Right lobe of liver (tissue), 6 donors: ENCODE measurements around the gene APOC3. TPM values are rescaled to one million over a fixed set of nuclear protein-coding genes. Genes with fewer than 3 reads are reported as not detected.

Experiments
- ATAC-seq, 4 donors: fragments of 200-7000 bp; cut with Tn5 transposase; one replicate each; pipeline ENCODE4 v1.9.1; 2020; ENCODE audit warnings: mild to moderate bottlenecking in 4 of 4, moderate library complexity in 4 of 4
- DNase-seq, 3 donors: peaks; one replicate each; pipeline ENCODE4 v3.0.0-alpha.2; 2020
- H3K27ac ChIP-seq, 3 donors: fragments of 200-600 bp; one replicate each; pipeline ENCODE4 v1.8.0; 2022
- H3K27me3 ChIP-seq, 2 donors: fragments of 200-600 bp; one replicate each; pipeline ENCODE4 v1.8.0; 2022
- H3K36me3 ChIP-seq, 4 donors: fragments of 200-600 bp; sonication (generic) in 1 of 4; one replicate each; pipeline versions ENCODE4 v1.5.1 to v1.8.0; 2017 to 2022; ENCODE audit warnings: control low read depth in 1 of 4
- H3K4me1 ChIP-seq, 4 donors: fragments of 200-600 bp; sonication (generic) in 1 of 4; one replicate each; pipeline versions ENCODE4 v1.5.1 to v1.8.0; 2017 to 2022; ENCODE audit warnings: control low read depth in 1 of 4
- H3K4me3 ChIP-seq, 3 donors: fragments of 200-600 bp; one replicate each; pipeline ENCODE4 v1.8.0; 2022
- H3K9me3 ChIP-seq, 4 donors: fragments of 200-600 bp; sonication (generic) in 1 of 4; one replicate each; pipeline versions ENCODE4 v1.5.1 to v1.8.0; 2017 to 2022; ENCODE audit warnings: control low read depth in 1 of 4
- POLR2A ChIP-seq: fragments of 450-650 bp; IDR thresholded peaks from one replicate; pipeline ENCODE4 v1.6.1; 2017; ENCODE audit warnings: antibody characterized with exemption, mild to moderate bottlenecking
- WGBS: methylation state at CpG from one replicate; pipeline ENCODE4 v1.1.6; 2018; ENCODE audit warnings: low coverage, low lambda C conversion rate; ENCODE audit not compliant: insufficient coverage; ENCODE audit errors: missing lambda C conversion rate; 5-methylcytosine and 5-hydroxymethylcytosine counted together
- intact Hi-C, 2 donors: fragments of 100-400 bp; cut with DNase I; formaldehyde crosslinking; loops; one replicate each; pipeline versions ENCODE4 v1.11.2 to v1.14.1; 2022
- total RNA-seq, 6 experiments: library from RNA; depleted of rRNA in 2 of 6; stranded (reverse); fragments of >200 nt in 2 of 6; fragmentation: NEBNext Ultra II Directional in 3 of 6; extraction: Animal tissue kit (Norgen Biotek cat#: 25700) in 3 of 6; gene quantifications; one replicate each; pipeline versions ENCODE4 v1.1.0 to v1.2.4, GENCODE V29; 2016 to 2023
- TF ChIP-seq, protein P1 (sequence below), 4 donors: fragments of 200-600 bp in 3 of 4; fragments of 450-650 bp in 1 of 4; IDR thresholded peaks; one replicate each; pipeline versions ENCODE4 v1.5.1 to v1.8.0; 2016 to 2022; ENCODE audit warnings: antibody characterized with exemption in 4 of 4, mild to moderate bottlenecking in 2 of 4
- donor health status: DM: no; HTN: yes; CAD: no.
- donor health status: DM: no; HTN: no; CAD: no.
- donor health status: DM: no; HTN: no; CAD: no.
- donor health status: DM: no; HTN: yes; CAD: no.
- donor health status: DM: no; HTN: yes; CAD: no.

APOC3 gene
- total RNA-seq, 6 experiments from 2014 or later, result 4,225 to 15,106 (median 9,815) TPM

DNA sequence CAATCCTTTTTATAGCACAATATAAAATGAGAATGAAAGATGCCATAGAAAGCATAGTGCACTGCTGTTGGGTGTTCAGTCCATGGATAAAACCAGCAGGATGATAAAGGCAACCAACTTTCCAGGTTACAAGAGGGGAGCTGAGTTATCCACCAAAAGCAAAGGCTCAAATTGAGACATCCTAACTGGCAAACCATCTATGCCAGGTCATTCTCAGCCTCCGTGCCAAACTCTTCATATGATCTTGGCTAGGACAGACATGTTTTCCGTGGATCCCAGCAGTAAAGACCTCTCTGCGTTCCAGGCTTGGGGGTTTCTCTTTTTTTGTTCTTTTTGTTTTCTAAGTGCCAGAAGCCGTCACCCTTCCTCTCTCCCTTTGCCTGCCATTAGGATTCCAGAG is 15.0 kb downstream of the APOC3 start:
- ATAC-seq (no peak), DNase-seq (no peak)
- no peak for TF ChIP-seq POLR2A
- TF ChIP-seq, protein P1, sequence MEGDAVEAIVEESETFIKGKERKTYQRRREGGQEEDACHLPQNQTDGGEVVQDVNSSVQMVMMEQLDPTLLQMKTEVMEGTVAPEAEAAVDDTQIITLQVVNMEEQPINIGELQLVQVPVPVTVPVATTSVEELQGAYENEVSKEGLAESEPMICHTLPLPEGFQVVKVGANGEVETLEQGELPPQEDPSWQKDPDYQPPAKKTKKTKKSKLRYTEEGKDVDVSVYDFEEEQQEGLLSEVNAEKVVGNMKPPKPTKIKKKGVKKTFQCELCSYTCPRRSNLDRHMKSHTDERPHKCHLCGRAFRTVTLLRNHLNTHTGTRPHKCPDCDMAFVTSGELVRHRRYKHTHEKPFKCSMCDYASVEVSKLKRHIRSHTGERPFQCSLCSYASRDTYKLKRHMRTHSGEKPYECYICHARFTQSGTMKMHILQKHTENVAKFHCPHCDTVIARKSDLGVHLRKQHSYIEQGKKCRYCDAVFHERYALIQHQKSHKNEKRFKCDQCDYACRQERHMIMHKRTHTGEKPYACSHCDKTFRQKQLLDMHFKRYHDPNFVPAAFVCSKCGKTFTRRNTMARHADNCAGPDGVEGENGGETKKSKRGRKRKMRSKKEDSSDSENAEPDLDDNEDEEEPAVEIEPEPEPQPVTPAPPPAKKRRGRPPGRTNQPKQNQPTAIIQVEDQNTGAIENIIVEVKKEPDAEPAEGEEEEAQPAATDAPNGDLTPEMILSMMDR (IDR thresholded peaks at IDR 0.05), result no peak
- H3K27me3 ChIP-seq, result no peaks in the 10 kb centered on the region
- H3K36me3 ChIP-seq, result peaks cover 0 to 49% (median 15%) of the 10 kb centered on the region in 4 donors
- WGBS, result 75% methylated on average over 4 of the region's 4 CpGs
- no peak overlapping the region for H3K27ac ChIP-seq
- H3K9me3 ChIP-seq, result no peaks in the 10 kb centered on the region
- H3K4me3 ChIP-seq, result no peak overlapping the region
- intact Hi-C loops, result no loop called here
- H3K4me1 ChIP-seq, result peaks cover 0 to 16% (median 8%) of the 10 kb centered on the region in 4 donors

GRCh38 chr11:116847612-116848011 is 17.9 kb downstream of the APOC3 start:
- H3K4me1 ChIP-seq, result peaks cover 0 to 7% (median 3%) of the 10 kb centered on the region in 4 donors
- 100% methylated on average over 1 of the region's 4 CpGs for WGBS
- H3K9me3 ChIP-seq, result no peaks in the 10 kb centered on the region
- ATAC-seq (no peak), DNase-seq (no peak)
- no peaks in the 10 kb centered on the region for H3K27me3 ChIP-seq
- H3K36me3 ChIP-seq, result peaks cover 0 to 49% (median 15%) of the 10 kb centered on the region in 4 donors
- intact Hi-C loops, result no loop called here
- TF ChIP-seq, protein P1 (IDR thresholded peaks at IDR 0.05), result no peak
- no peak for TF ChIP-seq POLR2A
- no peak overlapping the region for H3K27ac ChIP-seq
- H3K4me3 ChIP-seq, result no peak overlapping the region

- Histone ChIP-seq H3K27ac (no peak overlapping the region), H3K9me3 (no peaks in the 10 kb centered on the region), H3K4me3 (no peak overlapping the region), H3K4me1 (peaks cover 0 to 16% (median 6%) of the 10 kb centered on the region in 4 donors), H3K27me3 (no peaks in the 10 kb centered on the region), H3K36me3 (peaks cover 0 to 43% (median 15%) of the 10 kb centered on the region in 4 donors)
- no peak for TF ChIP-seq POLR2A
- TF ChIP-seq, protein P1 (IDR thresholded peaks at IDR 0.05), result no peak
- intact Hi-C loops, result no loop called here
- WGBS, result 100% methylated on average over 1 of the region's 12 CpGs
- DNase-seq, result no peak
- ATAC-seq, result no peak
These were observed 19.4 kb downstream of the APOC3 start for GRCh38 chr11:116849060-116849459.

- H3K27ac ChIP-seq, result no peak overlapping the region
- intact Hi-C loops, result no loop called here
- H3K4me1 ChIP-seq, result peaks cover 0 to 16% (median 6%) of the 10 kb centered on the region in 4 donors
- DNase-seq, result no peak
- no peaks in the 10 kb centered on the region for H3K9me3 ChIP-seq
- TF ChIP-seq POLR2A, result no peak
- TF ChIP-seq, protein P1 (IDR thresholded peaks at IDR 0.05), result no peak
- no peaks in the 10 kb centered on the region for H3K27me3 ChIP-seq
- no peak for ATAC-seq
- WGBS, result 75% methylated on average over 4 of the region's 6 CpGs
- no peak overlapping the region for H3K4me3 ChIP-seq
- H3K36me3 ChIP-seq, result peaks cover 0 to 41% (median 15%) of the 10 kb centered on the region in 4 donors
These were observed 19.8 kb downstream of the APOC3 start for GRCh38 chr11:116849486-116849885.
